Activated CD8-positive, alpha-beta memory T cell treated with anti-CD3 and anti-CD28 coated beads, Interleukin-2, amount 50 U/mL, for 24 hours (primary cell): ENCODE data around the gene ARPC5.

Experiments
- DNase-seq: peaks from one replicate; pipeline ENCODE4 v3.0.0-alpha.2; 2020; ENCODE audit errors: extremely low read depth

ARPC5 gene

DNA sequence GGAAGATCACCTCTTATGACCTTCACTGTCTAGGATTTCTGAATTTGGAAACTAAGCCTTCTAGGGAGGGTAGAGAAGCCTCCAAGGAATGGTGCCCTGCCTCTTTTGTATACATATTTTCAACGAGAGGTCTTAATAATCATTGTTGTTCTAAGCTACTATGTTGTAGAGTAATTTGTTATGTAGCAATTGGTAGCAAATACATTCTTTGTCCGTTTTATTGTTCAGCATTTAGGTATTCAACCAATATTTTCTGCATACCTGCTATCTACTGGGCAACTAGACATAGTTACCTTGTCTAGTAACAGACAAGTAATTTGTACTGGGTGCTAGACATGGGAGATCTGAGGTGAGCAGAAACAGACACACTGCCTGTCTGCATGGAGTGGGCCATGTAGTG lies 24.6 kb downstream of the ARPC5 start:
- DNase-seq, result no peak

DNA sequence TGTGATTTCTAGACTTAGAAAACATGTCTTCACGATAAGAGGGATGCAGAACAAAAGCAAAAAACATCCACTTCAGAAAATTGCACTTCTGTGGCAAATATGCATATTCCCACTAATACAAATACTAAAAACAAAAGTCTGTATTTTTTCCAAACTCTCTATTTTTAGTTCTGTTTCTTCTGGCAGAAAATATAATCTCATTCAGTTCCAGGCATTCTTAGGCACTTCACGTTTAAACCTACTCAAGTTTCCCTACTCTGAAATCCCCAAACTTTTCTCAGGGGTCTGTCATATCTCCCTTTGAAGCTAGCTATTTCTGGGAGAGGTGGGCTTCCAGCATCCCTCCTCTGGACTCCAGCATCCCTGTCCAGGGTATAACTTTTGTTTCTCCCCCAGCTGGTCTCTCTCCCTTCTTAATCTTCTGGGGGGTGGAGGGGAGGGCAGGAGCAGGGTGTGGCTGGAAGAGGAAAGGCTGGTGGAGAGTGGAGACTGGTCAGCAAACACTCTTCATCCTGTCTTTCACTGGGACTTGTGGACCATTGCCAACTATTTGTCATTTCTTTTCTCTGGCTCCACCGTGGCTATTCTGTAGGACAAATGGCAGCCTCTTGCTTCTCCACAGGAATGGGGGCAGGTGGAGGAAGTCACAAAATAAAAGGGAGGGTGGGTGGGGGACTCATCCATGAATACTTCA lies 25.7 kb downstream of the ARPC5 start:
- DNase-seq, result no peak

DNA sequence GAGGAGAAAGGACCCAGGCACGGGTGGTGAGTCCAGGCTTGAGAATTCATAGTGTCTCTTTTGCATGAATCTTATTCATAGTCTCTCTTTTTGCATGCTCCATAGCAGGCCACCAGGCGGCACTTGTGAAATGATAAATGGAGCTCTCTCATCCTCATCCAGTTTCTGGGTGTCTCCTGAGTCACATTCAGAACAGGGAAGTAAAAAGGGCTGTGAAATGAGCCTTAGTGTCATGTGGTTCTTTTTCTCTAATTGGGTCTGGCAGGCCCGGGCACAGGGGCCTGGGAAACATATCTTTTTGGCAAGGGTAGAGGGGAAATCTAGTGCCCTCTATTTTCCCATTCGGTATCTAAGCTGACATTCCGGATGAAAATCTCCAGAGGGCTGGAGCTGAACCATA lies 26.3 kb downstream of the ARPC5 start:
- DNase-seq, result no peak

- DNase-seq, result no peak
Observed at GRCh38 chr1:183607322-183607980, 28.1 kb downstream of the ARPC5 start.

DNA sequence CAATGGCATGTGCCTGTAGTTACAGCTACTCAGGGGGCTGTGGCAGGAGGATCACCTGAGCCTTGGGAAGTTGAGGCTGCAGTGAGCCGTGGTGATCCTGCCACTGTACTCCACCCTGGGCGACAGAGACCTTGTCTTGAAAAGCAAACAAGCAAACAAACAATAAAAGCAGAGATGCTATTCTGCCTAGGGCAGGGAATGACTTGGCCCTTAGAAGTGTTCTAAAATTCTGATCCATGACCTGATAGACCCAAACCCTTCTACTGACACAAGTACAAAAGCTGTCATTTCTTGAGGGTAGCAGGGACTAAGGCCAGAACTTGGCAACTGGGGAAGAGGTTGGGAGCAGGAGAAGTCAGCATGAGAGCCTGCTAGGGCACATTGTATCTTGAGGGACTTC lies 29.7 kb downstream of the ARPC5 start:
- no peak for DNase-seq

GRCh38 chr1:183604815-183605214 lies 30.8 kb downstream of the ARPC5 start:
- DNase-seq, result no peak

- no peak for DNase-seq
Observed at GRCh38 chr1:183604038-183604808, 31.4 kb downstream of the ARPC5 start.

GRCh38 chr1:183602510-183602909 lies 33.1 kb downstream of the ARPC5 start:
- no peak for DNase-seq

DNA sequence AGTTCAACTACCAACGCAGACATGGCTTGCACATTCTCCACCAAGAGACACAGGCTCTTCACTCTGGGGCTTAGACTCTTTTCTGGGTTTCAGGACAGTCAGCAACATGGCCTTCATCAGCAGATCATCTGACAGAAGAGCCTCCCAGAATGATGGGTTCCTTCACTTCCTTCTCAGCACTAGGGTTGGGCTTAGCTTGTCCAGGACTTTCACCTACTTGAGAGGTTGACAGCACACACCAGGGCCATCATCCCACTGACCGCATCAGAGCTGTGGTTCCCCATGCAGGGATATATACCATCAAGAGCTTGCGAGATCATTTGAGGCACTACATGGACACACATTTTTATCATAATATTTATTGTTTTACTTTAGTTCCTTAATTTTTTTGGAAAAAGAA lies 34.9 kb downstream of the ARPC5 start:
- DNase-seq, result no peak

- DNase-seq, result no peak
Observed at GRCh38 chr1:183600136-183600535, 35.4 kb downstream of the ARPC5 start.

- no peak for DNase-seq
Observed at GRCh38 chr1:183598386-183598785, 37.2 kb downstream of the ARPC5 start.

DNA sequence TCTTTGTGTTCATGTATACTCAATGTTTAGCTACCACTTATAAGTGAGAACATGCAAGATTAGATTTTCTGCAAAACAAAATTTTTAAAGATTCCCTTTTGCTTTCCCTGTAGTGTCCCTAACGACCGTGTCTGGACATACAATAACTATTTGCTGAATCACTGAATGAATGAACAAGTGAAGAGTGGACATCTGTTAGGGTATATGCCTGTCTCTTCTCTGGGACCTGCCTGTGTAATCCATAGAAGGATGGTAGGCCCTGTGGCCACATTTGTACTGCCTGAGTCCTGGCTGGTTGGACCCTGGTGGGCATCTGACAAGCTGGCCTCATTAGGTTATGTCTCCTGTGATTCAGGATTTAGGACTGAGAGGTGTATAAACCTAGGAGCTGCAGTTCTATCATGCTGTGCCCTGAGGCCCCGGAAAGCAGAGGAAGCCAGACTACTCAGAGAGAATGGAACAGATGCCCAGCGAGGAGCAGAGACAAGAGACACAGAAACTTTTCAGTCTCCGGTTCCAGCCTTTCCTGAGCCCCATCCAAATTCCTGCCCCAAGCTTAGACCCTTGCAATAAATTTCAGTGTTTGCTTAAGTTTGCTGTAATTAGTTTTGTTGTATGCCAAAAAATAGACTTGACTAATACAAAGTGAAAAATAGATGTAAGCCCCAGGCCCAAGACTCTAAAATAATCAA lies 37.8 kb downstream of the ARPC5 start:
- DNase-seq, result no peak

DNA sequence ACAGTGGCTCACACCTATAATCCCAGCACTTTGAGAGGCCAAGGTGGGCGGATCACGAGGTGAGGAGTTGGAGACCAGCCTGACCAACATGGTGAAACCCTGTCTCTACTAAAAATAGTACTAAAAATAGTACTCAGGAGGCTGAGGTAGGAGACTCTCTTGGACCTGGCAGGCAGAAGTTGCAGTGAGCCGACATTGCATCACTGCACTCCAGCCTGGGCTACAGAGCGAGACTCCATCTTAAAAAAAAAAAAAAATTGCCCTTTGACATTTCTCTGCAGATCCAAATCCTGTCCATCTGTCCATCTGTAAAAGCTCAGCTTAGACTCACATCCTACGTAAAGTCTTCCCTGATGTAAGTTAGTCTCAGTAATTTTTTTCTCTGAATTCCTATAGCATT lies 39.1 kb downstream of the ARPC5 start:
- DNase-seq, result no peak

- no peak for DNase-seq
Observed at GRCh38 chr1:183595537-183595936, 40.0 kb downstream of the ARPC5 start.

DNA sequence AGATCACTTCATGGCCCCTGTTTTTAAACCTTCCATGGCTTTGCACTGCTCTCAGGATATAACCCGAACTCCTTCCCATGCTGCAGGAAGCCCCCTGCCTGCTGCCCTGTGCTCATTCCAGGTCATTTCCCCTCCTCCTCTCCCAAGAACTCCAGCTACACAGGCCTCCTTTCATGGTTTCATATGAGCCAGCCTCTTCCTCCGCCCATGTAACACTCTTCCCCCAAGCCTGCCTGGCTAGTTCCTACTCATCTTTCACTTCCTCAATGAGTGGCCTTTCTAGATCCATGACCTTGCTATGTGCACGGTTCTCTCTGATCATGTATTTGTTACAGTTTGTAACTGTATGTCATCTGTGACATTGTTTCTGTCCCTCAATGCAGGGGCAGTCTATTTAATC lies 42.2 kb downstream of the ARPC5 start:
- DNase-seq, result no peak

- no peak for DNase-seq
Observed at GRCh38 chr1:183592733-183593132, 42.9 kb downstream of the ARPC5 start.

GRCh38 chr1:183590244-183591191 lies 45.1 kb downstream of the ARPC5 start, which contains the start of gene NCF2:
NCF2 (minus strand) TSS chr1:183590459; CDS start chr1:183590329, 130 bp downstream.
- no peak for DNase-seq

DNA sequence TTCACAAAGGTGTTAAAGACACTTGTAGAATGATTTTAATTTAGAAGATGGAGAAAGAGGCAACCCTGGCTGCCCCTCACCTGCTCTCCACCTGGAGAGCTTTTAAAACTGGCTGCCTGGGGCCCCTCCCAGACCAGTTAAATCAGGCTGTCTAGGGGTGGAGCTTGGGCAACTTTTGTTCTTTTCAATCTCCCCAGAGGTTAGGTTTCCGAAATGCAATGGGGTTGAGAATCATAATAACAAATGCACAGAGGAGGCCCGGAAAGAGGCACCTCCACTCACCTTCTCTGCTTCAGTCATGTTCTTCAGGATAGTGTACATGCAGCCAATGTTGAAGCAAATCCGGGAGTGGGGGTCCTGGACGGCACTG lies 45.7 kb downstream of the ARPC5 start:
- no peak for DNase-seq

DNA sequence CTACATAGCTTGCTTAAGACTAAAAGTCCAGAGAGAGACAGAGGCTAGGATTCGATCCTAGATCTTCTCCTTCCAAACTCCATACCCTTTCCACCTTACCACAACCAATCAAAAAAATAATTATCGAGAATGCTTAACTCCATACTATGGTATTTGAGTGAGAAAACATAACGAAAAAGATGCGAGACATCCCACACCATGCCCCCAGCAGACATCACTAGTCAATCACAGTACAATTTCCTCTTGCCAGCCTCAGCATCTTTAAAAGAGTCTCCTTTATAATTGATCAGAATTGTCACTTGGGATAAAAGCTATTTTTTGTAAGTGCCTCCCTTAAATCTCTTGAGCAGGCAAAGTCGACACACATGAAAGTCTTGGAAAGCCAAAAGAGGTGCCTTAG lies 46.2 kb downstream of the ARPC5 start:
- DNase-seq, result no peak

- DNase-seq, result no peak
Observed at GRCh38 chr1:183588827-183589226, 46.8 kb downstream of the ARPC5 start.

DNA sequence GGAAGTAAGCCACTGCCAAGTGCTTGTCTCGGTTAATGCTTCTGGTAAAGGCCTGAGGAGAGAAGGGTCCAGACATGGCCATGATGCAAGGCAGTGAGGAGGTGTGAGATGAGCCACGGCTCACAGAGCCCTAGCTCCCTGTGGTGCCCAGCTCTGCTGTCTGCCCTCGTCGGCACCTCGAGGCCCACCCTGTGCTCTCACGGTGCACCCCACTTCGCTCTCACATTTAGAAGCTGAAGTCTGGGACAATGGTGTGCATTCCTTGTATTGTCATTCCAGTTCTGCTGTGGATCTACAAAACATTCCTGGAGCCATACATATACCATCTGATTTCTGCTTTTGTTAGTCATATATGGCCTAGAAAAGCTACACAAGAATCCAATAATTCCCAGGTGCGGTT lies 48.7 kb downstream of the ARPC5 start:
- no peak for DNase-seq
